Chondrocyte (in vitro differentiated cells): ENCODE data around the gene FILIP1L. TPM values are rescaled to one million over a fixed set of nuclear protein-coding genes. Genes with fewer than 3 reads are reported as not detected.

Source experiments
- DNase-seq: peaks from one replicate; pipeline ENCODE4 v3.0.0; 2021; ENCODE audit warnings: mixed read lengths, low spot score
- H3K27ac Mint-ChIP-seq: one replicate; pipeline ENCODE4 v1.8.0; 2021; ENCODE audit warnings: mild to moderate bottlenecking, moderate library complexity, mixed read lengths; ENCODE audit not compliant: unreplicated experiment
- H3K27me3 Mint-ChIP-seq: 2 replicates; pipeline ENCODE4 v1.8.0; 2021; ENCODE audit warnings: low read depth, mixed read lengths
- H3K36me3 Mint-ChIP-seq: 2 replicates; pipeline ENCODE4 v1.8.0; 2021; ENCODE audit warnings: low read depth, mixed read lengths
- H3K4me1 Mint-ChIP-seq: 2 replicates; pipeline ENCODE4 v1.8.0; 2021; ENCODE audit warnings: low read depth, mild to moderate bottlenecking, mixed read lengths
- H3K4me3 Mint-ChIP-seq: one replicate; pipeline ENCODE4 v1.8.0; 2021; ENCODE audit warnings: mild to moderate bottlenecking, moderate library complexity, mixed read lengths; ENCODE audit not compliant: unreplicated experiment
- H3K9me3 Mint-ChIP-seq: 2 replicates; pipeline ENCODE4 v1.8.0; 2021; ENCODE audit warnings: low read depth, mixed read lengths
- total RNA-seq: library from RNA; stranded (reverse); gene quantifications from 3 replicates; pipeline ENCODE4 v1.2.1, GENCODE V29; 2021
- TF ChIP-seq, protein P1 (sequence below): fragments of 200-600 bp; sonication (generic); IDR thresholded peaks from 2 replicates; pipeline ENCODE4 v1.5.0; 2021; ENCODE audit warnings: antibody characterized with exemption, mild to moderate bottlenecking, moderate library complexity

Gene FILIP1L
- total RNA-seq, 1 donor from 2014 or later, result 122 TPM

DNA sequence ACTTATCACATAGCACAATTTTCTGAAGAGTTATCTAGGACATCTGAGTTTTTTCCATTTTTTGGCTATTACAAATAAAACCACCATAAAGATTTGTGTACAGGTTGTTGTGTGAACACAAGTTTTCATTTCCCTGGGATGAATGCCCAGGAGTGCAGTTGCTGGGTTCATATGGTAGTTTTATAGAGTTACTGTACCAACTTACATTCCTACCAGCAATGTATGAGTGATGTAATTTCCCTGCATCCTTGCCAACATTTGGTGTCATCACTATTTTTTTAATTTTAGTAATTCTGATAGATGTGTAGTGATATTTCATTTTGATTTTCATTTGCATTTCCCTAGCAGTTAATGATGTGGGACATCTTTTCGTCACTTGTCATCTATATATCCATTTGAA is 20.5 kb downstream of the FILIP1L start:
- H3K36me3 Mint-ChIP-seq, result peaks cover 3% of the 10 kb centered on the region
- DNase-seq, result no peak

DNA sequence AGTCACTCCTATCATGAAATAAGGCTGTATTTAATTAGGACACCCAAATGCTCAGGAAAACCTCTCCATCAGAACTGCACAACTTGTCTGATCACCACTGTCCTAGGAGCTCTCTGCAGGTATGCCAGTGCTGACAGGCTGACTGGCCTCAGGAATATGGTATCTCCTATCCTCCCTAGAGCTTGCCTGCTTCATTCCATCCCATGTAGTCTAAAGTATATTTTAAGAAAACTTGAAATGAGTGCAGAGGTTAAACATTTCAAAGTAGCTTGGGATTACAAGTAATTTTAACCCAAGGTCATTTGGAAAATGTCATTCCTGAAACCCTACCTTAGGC is 23.7 kb downstream of the FILIP1L start:
- Mint-ChIP-seq H3K27ac (peak overlapping the region; percentile 5), H3K9me3 (no peaks in the 10 kb centered on the region), H3K4me3 (no peak overlapping the region), H3K27me3 (no peaks in the 10 kb centered on the region), H3K36me3 (peaks cover 2% of the 10 kb centered on the region), H3K4me1 (peaks cover 75% of the 10 kb centered on the region)
- TF ChIP-seq, protein P1, sequence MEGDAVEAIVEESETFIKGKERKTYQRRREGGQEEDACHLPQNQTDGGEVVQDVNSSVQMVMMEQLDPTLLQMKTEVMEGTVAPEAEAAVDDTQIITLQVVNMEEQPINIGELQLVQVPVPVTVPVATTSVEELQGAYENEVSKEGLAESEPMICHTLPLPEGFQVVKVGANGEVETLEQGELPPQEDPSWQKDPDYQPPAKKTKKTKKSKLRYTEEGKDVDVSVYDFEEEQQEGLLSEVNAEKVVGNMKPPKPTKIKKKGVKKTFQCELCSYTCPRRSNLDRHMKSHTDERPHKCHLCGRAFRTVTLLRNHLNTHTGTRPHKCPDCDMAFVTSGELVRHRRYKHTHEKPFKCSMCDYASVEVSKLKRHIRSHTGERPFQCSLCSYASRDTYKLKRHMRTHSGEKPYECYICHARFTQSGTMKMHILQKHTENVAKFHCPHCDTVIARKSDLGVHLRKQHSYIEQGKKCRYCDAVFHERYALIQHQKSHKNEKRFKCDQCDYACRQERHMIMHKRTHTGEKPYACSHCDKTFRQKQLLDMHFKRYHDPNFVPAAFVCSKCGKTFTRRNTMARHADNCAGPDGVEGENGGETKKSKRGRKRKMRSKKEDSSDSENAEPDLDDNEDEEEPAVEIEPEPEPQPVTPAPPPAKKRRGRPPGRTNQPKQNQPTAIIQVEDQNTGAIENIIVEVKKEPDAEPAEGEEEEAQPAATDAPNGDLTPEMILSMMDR, result peak; percentile 20
- DNase-seq, result no peak

More for the DNA sequence above, 20.5 kb downstream of the FILIP1L start:
- Mint-ChIP-seq H3K4me3 (no peak overlapping the region), H3K9me3 (no peaks in the 10 kb centered on the region), H3K4me1 (peaks cover 75% of the 10 kb centered on the region), H3K27ac (peak overlapping the region; percentile 81), H3K27me3 (no peaks in the 10 kb centered on the region)
- TF ChIP-seq, protein P1, result no peak

DNA sequence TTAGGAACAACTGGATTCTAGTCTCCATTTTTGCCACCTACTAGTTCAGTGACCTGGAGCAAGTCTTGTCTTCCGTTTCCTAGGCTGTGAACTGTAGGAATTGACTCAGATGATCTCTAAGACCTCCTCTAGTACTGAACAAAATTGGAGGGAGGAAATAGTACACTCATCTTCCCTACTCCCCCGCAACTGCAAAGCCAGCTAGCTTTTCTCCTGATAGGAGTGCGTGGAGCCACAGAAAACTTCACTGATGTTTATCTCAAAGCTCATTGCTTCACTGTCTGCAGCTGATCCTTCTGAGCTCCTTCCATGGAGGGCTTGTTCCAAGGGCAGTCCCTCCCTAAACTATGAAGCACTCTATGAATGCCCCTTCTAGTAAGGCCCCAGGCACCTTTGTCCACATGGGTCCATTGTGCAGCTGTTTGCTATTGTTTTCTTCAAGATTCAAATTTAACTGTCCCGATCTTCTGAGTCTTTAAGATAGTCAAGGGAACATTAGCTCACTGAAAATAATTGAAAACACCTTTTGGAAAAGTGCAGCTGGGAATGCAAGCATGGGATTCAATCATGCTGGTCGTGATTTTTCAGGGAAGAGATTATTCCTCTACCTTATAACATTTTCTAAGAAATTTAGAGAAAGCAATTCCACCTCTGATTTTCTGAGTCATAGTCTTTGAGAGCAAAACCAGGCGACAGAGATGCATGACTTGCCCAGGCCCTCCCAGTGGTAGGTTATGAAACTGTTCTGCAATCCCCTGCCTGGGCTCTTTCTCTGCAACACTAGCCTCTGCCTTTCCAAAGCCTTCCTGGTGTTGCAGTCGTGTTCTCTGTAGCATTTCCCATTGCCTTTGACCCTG is 24.3 kb downstream of the FILIP1L start:
- TF ChIP-seq, protein P1, result peak; percentile 68
- H3K4me1 Mint-ChIP-seq, result peaks cover 81% of the 10 kb centered on the region
- no peaks in the 10 kb centered on the region for H3K36me3 Mint-ChIP-seq
- H3K4me3 Mint-ChIP-seq, result no peak overlapping the region
- H3K9me3 Mint-ChIP-seq, result no peaks in the 10 kb centered on the region
- H3K27ac Mint-ChIP-seq, result peak overlapping the region; percentile 5
- DNase-seq, result no peak
- H3K27me3 Mint-ChIP-seq, result no peaks in the 10 kb centered on the region

DNA sequence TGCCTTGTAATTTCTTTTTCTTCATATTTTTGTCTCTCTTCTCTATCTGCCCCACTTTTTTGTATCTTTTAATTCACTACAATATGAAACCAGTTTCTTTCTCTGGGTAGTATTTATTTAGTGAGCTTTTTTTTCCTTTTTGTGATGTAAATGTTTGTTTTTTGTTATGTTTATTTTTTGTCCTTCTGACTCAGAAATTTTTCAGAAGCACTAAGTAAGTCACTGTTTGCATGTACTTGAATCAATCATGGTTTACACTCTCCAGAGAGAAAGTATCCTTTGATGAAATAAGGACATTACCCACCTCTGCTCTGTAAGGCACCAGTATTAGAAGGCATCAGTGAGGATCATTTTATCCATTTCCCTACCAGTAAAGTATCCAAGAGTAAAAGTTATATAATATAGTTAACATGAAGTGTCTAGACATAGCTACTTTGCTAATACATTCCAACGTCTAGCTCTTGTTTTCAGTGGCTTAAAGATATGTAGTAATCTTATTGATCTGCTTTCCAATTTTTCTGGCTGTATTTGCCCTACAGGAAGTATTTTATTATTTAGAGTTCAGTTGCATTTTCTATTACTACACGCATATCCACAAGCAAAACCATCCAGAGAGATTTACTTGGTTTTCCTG is 25.4 kb downstream of the FILIP1L start:
- H3K27ac Mint-ChIP-seq, result peak overlapping the region; percentile 45
- TF ChIP-seq, protein P1, result no peak
- peaks cover 82% of the 10 kb centered on the region for H3K4me1 Mint-ChIP-seq
- H3K36me3 Mint-ChIP-seq, result no peaks in the 10 kb centered on the region
- H3K4me3 Mint-ChIP-seq, result no peak overlapping the region
- H3K9me3 Mint-ChIP-seq, result no peaks in the 10 kb centered on the region
- DNase-seq, result no peak
- H3K27me3 Mint-ChIP-seq, result no peaks in the 10 kb centered on the region

DNA sequence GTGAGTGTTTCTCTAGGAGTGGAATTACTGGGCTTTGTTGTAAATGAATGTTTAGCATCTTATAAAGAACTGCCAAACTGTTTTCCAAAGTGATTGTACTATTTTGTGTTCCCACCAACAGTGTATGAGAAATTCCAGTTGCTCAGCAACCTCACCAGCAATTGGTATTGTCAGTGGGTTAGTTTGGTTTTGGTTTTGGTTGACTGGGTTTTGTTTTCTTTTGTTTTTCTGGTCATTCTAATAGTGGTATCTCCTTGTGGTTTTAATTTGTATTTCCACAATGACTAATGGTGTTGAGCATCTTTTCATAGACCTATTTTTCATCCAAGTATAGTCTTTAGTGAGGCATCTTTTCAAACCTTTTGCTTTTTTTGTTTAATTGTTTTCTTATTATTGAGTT is 27.1 kb downstream of the FILIP1L start:
- TF ChIP-seq, protein P1, result no peak
- no peaks in the 10 kb centered on the region for H3K36me3 Mint-ChIP-seq
- H3K9me3 Mint-ChIP-seq, result no peaks in the 10 kb centered on the region
- H3K27me3 Mint-ChIP-seq, result no peaks in the 10 kb centered on the region
- no peak overlapping the region for H3K4me3 Mint-ChIP-seq
- peak overlapping the region; percentile 78 for H3K27ac Mint-ChIP-seq
- H3K4me1 Mint-ChIP-seq, result peaks cover 81% of the 10 kb centered on the region
- DNase-seq, result no peak
